H9 (cell line): ENCODE data around the gene SLC38A3. TPM values are rescaled to one million over a fixed set of nuclear protein-coding genes. Genes with fewer than 3 reads are reported as not detected.

Source experiments
- DNase-seq: peaks from one replicate; pipeline ENCODE4 v3.0.0-alpha.2; 2017
- H2AFZ ChIP-seq: one replicate; pipeline ENCODE4 v1.6.1; 2013; ENCODE audit warnings: mild to moderate bottlenecking, low read length, control low read depth, moderate library complexity
- H2AK5ac ChIP-seq: 2 replicates; pipeline ENCODE4 v1.6.1; 2013; ENCODE audit warnings: low read length, control low read depth, mixed read lengths; ENCODE audit not compliant: insufficient read length
- H2BK120ac ChIP-seq: one replicate; pipeline ENCODE4 v1.6.1; 2013; ENCODE audit warnings: low read depth, mild to moderate bottlenecking, low read length, control low read depth, inconsistent platforms; ENCODE audit not compliant: poor library complexity, severe bottlenecking
- H2BK12ac ChIP-seq: 2 replicates; pipeline ENCODE4 v1.6.1; 2013; ENCODE audit warnings: low read length, control low read depth, mixed read lengths, low read depth; ENCODE audit not compliant: insufficient read length
- H2BK15ac ChIP-seq: 2 replicates; pipeline ENCODE4 v1.6.1; 2013; ENCODE audit warnings: low read depth, low read length, control low read depth
- H2BK20ac ChIP-seq: one replicate; pipeline ENCODE4 v1.6.1; 2013; ENCODE audit warnings: low read depth, mild to moderate bottlenecking, low read length, control low read depth, inconsistent platforms; ENCODE audit not compliant: poor library complexity, severe bottlenecking
- H2BK5ac ChIP-seq: 2 replicates; pipeline ENCODE4 v1.6.1; 2013; ENCODE audit warnings: low read length, control low read depth, mixed read lengths; ENCODE audit not compliant: insufficient read length
- H3K14ac ChIP-seq: 2 replicates; pipeline ENCODE4 v1.6.1; 2013; ENCODE audit warnings: low read length, control low read depth; ENCODE audit not compliant: insufficient read depth
- H3K18ac ChIP-seq: 2 replicates; pipeline ENCODE4 v1.6.1; 2013; ENCODE audit warnings: low read depth, mild to moderate bottlenecking, mixed read lengths, low read length, control low read depth; ENCODE audit not compliant: insufficient read length
- H3K23ac ChIP-seq: 2 replicates; pipeline ENCODE4 v1.6.1; 2013; ENCODE audit warnings: low read length, control low read depth, mixed read lengths, low read depth; ENCODE audit not compliant: insufficient read length
- H3K23me2 ChIP-seq: 2 replicates; pipeline ENCODE4 v1.6.1; 2013; ENCODE audit warnings: low read depth, mild to moderate bottlenecking, mixed read lengths, low read length, control low read depth; ENCODE audit not compliant: insufficient read length, poor library complexity, severe bottlenecking
- H3K27ac ChIP-seq: 2 replicates; pipeline ENCODE4 v1.5.1; 2013; ENCODE audit warnings: low read length, control low read depth, mixed read lengths, low read depth; ENCODE audit not compliant: insufficient read length
- H3K27me3 ChIP-seq: 2 replicates; pipeline ENCODE4 v1.6.1; 2013; ENCODE audit warnings: low read length, control low read depth, inconsistent platforms; ENCODE audit not compliant: insufficient read depth
- H3K4ac ChIP-seq: 2 replicates; pipeline ENCODE4 v1.6.1; 2013; ENCODE audit warnings: low read depth, mild to moderate bottlenecking, control low read depth, inconsistent platforms, low read length, moderate library complexity
- H3K4me1 ChIP-seq: 2 replicates; pipeline ENCODE4 v1.6.1; 2013; ENCODE audit warnings: low read length, control low read depth, inconsistent platforms; ENCODE audit not compliant: insufficient read depth
- H3K4me2 ChIP-seq: 2 replicates; pipeline ENCODE4 v1.6.1; 2013; ENCODE audit warnings: low read length, control low read depth, mixed read lengths; ENCODE audit not compliant: insufficient read length, insufficient read depth
- H3K56ac ChIP-seq: 2 replicates; pipeline ENCODE4 v1.6.1; 2013; ENCODE audit warnings: low read depth, mild to moderate bottlenecking, mixed read lengths, low read length, control low read depth; ENCODE audit not compliant: insufficient read length
- H3K79me1 ChIP-seq: 2 replicates; pipeline ENCODE4 v1.6.1; 2013; ENCODE audit warnings: low read depth, mild to moderate bottlenecking, moderate library complexity, low read length, control low read depth, inconsistent platforms; ENCODE audit not compliant: insufficient read depth, poor library complexity, severe bottlenecking
- H3K79me2 ChIP-seq: 2 replicates; pipeline ENCODE4 v1.6.1; 2013; ENCODE audit warnings: low read length, control low read depth, inconsistent platforms; ENCODE audit not compliant: insufficient read depth
- H3K9ac ChIP-seq: 2 replicates; pipeline ENCODE4 v1.6.1; 2013; ENCODE audit warnings: low read length, control low read depth, mixed read lengths; ENCODE audit not compliant: insufficient read length; ENCODE audit errors: extremely low read depth
- H3K9me3 ChIP-seq: one replicate; pipeline ENCODE4 v1.6.1; 2013; ENCODE audit warnings: low read depth, low read length, inconsistent platforms; ENCODE audit not compliant: control insufficient read depth
- H3T11ph ChIP-seq: one replicate; pipeline ENCODE4 v1.6.1; 2013; ENCODE audit warnings: mild to moderate bottlenecking, low read length, control low read depth, inconsistent platforms
- H4K20me1 ChIP-seq: one replicate; pipeline ENCODE4 v1.6.1; 2013; ENCODE audit not compliant: control insufficient read depth, insufficient read length, insufficient read depth
- H4K5ac ChIP-seq: 2 replicates; pipeline ENCODE4 v1.6.1; 2013; ENCODE audit warnings: low read depth, mild to moderate bottlenecking, mixed read lengths, low read length, control low read depth; ENCODE audit not compliant: insufficient read length
- H4K8ac ChIP-seq: replicated peaks from 2 replicates; pipeline ENCODE4 v1.6.1; 2013; ENCODE audit warnings: low read length, control low read depth, mixed read lengths, low read depth; ENCODE audit not compliant: insufficient read length
- H4K91ac ChIP-seq: 2 replicates; pipeline ENCODE4 v1.6.1; 2013; ENCODE audit warnings: low read depth, mild to moderate bottlenecking, moderate library complexity, mixed read lengths, low read length, control low read depth; ENCODE audit not compliant: insufficient read length
- H3K27ac Mint-ChIP-seq, 3 experiments: 2 replicates in 2 of 3; 3 replicates in 1 of 3; pipeline ENCODE4 v1.8.0; 2020 to 2021; ENCODE audit warnings: mixed read lengths in 3 of 3, mild to moderate bottlenecking in 1 of 3, moderate library complexity in 1 of 3
- H3K27me3 Mint-ChIP-seq: 2 replicates; pipeline ENCODE4 v1.8.0; 2021; ENCODE audit warnings: low read depth, mild to moderate bottlenecking, moderate library complexity, mixed read lengths
- H3K36me3 Mint-ChIP-seq, 3 experiments: 2 replicates in 2 of 3; 3 replicates in 1 of 3; pipeline ENCODE4 v1.8.0; 2020 to 2021; ENCODE audit warnings: low read depth in 3 of 3, mixed read lengths in 3 of 3; ENCODE audit not compliant: insufficient read depth in 1 of 3
- H3K4me1 Mint-ChIP-seq, 2 experiments: 2 replicates each; pipeline ENCODE4 v1.8.0; 2020; ENCODE audit warnings: mixed read lengths in 2 of 2
- H3K4me3 Mint-ChIP-seq, 2 experiments: 2 replicates in 1 of 2; 3 replicates in 1 of 2; pipeline ENCODE4 v1.8.0; 2020 to 2021; ENCODE audit warnings: mild to moderate bottlenecking in 2 of 2, mixed read lengths in 2 of 2, moderate library complexity in 1 of 2
- H3K9me3 Mint-ChIP-seq, 2 experiments: 2 replicates in 1 of 2; 3 replicates in 1 of 2; pipeline ENCODE4 v1.8.0; 2020; ENCODE audit warnings: mild to moderate bottlenecking in 2 of 2, mixed read lengths in 2 of 2, moderate library complexity in 1 of 2
- CTCF ChIP-seq: fragments of 200-600 bp; sonication (generic); conservative IDR thresholded peaks from 3 replicates; pipeline ENCODE4 v1.8.0; 2021; ENCODE audit warnings: antibody characterized with exemption, mild to moderate bottlenecking
- WGBS: extraction: QIAGEN DNeasy Blood & Tissue Kit; methylation state at CpG from one replicate; pipeline ENCODE4 v1.1.7; 2013; ENCODE audit warnings: missing lambda C conversion rate, low lambda C conversion rate, mixed read lengths; ENCODE audit not compliant: insufficient read length; ENCODE audit errors: extremely low coverage; 5-methylcytosine and 5-hydroxymethylcytosine counted together
- total RNA-seq: library from RNA; stranded (reverse); gene quantifications from 2 replicates; pipeline ENCODE4 v1.2.1, GENCODE V29; 2021

SLC38A3 gene
- total RNA-seq, 1 experiment from 2014 or later, result 1.4 TPM

DNA sequence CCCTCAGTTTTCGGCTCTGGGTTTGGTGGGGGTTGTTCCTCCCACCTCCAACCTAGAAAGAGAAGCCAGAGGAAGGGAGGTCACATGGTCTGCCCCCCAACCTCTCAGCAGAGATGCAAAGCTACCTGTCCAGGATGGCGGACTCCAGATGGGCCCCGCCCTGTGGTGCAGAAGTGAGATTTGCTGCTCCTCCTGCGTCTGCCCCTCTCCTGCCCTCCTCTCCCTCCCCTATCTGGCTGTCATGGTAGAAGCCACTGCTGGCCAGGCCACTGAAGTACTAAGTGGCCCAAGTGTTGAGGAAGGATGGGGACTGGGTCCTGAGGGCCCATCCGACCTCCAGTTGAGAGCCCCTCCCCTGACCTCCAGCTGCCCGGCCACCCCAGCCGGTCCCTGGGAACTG is 61.8 kb downstream of the SLC38A3 start:
- H4K5ac ChIP-seq, result no peak overlapping the region
- Mint-ChIP-seq H3K9me3 (no peaks in the 10 kb centered on the region), H3K4me1 (peaks cover 48 to 66% of the 10 kb centered on the region in 2 experiments), H3K27me3 (peaks cover 5% of the 10 kb centered on the region), H3K36me3 (no peaks in the 10 kb centered on the region), H3K4me3 (no peak overlapping the region), H3K27ac (no peak overlapping the region)
- H3K18ac ChIP-seq, result no peak overlapping the region
- no peak overlapping the region for H3K4ac ChIP-seq
- no peaks in the 10 kb centered on the region for H3K9me3 ChIP-seq
- H2AK5ac ChIP-seq, result no peak overlapping the region
- H2BK12ac ChIP-seq, result no peak overlapping the region
- no peak overlapping the region for H2BK5ac ChIP-seq
- H2AFZ ChIP-seq, result no peak overlapping the region
- H3K4me2 ChIP-seq, result no peak overlapping the region
- no peak overlapping the region for H3K14ac ChIP-seq
- H4K91ac ChIP-seq, result no peak overlapping the region
- H4K20me1 ChIP-seq, result no peaks in the 10 kb centered on the region
- H3K27ac ChIP-seq, result no peak overlapping the region
- no peaks in the 10 kb centered on the region for H3K79me1 ChIP-seq
- no peaks in the 10 kb centered on the region for H3K27me3 ChIP-seq
- no peak overlapping the region for H4K8ac ChIP-seq
- no peak overlapping the region for H3K56ac ChIP-seq
- H3K23ac ChIP-seq, result no peak overlapping the region
- no peak overlapping the region for H2BK20ac ChIP-seq
- H2BK120ac ChIP-seq, result no peak overlapping the region
- no peak for TF ChIP-seq CTCF
- DNase-seq, result no peak
- no peak overlapping the region for H3T11ph ChIP-seq
- H3K9ac ChIP-seq, result no peak overlapping the region
- no peak overlapping the region for H2BK15ac ChIP-seq
- H3K4me1 ChIP-seq, result peaks cover 5% of the 10 kb centered on the region; the same call in 1 of the 2 replicates
- no CpG with 5 or more reads among the region's 7 CpGs for WGBS
- H3K79me2 ChIP-seq, result no peaks in the 10 kb centered on the region
- H3K23me2 ChIP-seq, result no peaks in the 10 kb centered on the region
